Upper lobe of left lung (tissue), 4 donors: Measurements from ENCODE around the gene IFT57.

Source experiments
- CTCF ChIP-seq, 6 experiments: fragments of 450-650 bp in 4 of 6; fragments of 200-600 bp in 2 of 6; sonication (generic) in 2 of 6; IDR thresholded peaks; one replicate each; pipeline ENCODE4 v1.5.1; 2016 to 2019; ENCODE audit warnings: antibody characterized with exemption in 6 of 6
- EP300 ChIP-seq, 4 donors: sonication (generic); formaldehyde crosslinking; IDR thresholded peaks; one replicate each; pipeline ENCODE4 v1.5.1; 2017; ENCODE audit warnings: antibody characterized with exemption in 4 of 4, control low read depth in 2 of 4
- POLR2AphosphoS5 ChIP-seq, 2 donors: sonication (generic); formaldehyde crosslinking; IDR thresholded peaks; one replicate each; pipeline ENCODE4 v1.5.1; 2017; ENCODE audit warnings: antibody characterized with exemption in 2 of 2

DNA sequence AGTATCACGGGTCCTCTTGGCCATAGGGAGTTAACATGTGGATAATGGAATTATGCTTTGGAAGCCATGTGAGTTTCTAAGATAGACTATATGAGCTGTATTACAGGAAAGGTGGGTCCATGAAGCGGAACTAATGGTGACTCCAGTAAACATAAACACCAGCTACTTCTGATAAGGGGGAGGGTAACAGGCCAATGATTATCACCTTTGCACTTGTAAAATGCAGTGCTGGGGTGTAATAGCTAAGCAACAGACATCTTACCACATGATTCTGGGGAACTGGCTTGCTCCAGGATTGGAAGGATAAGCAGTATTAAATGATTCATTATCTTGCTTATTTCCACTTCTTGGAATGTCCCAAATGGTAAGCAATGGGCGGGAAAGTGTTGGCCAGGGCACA is 70.0 kb downstream of the IFT57 start:
- TF ChIP-seq CTCF (IDR thresholded peaks at IDR 0.05) (no peak), POLR2AphosphoS5 (IDR thresholded peaks at IDR 0.05) (no peak), EP300 (IDR thresholded peaks at IDR 0.05) (no peak)
